Measurements from ENCODE around the gene PGAM1. TPM values are rescaled to one million over a fixed set of nuclear protein-coding genes. Genes with fewer than 3 reads are reported as not detected.
A peak's percentile ranks its signal among the peaks of the same experiment; 100 is the strongest.

The PGAM1 gene
- total and polyA plus RNA-seq, 2 experiments from 2014 or later = 204 to 254 TPM

DNA sequence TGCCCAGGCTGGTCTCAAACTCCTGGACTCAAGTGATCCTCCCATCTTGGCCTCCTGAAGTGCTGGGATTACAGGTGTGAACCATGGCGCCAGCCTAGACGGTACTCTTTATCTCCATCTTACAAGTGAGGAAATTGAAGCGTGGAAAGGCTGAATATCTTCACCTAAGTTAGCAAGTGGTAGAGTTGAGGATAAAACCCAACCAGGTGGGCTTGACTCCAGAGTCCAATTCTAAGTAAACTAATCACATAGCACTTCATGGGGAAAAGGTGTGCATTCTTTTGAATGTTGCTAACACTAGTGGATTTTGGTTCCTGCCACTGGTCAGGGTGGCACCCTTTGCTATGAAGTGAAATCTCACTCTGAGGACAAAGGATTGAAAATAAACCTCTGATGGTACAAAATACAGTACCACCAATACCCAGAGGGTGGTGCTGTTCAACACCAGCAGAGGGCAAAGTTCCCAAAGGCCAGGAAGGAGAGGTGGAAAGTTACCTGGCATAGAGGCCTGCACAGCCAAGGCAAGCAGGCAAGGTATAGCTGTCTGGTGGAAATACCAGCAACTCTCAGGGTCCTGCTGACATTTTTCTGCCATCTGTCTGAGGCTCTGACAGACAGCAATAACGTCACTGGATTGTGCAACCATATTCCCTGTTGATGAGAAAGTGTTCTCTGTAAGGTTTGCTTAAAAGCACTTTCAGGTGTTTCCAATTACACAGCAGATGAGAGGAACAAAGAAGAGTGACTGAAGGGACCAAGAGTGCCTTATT, 37.6 kb downstream of the PGAM1 start:
- no peak overlapping the region for H3K4me2 ChIP-seq
- H3K4me1 ChIP-seq (ENCODE audit: insufficient read depth) = peaks cover 7% of the 10 kb centered on the region
- WGBS (ENCODE audit: low lambda C conversion rate, missing lambda C conversion rate) = 72% methylated on average over 4 of the region's 4 CpGs
- TF ChIP-seq EZH2 (IDR thresholded peaks at IDR 0.05; ENCODE audit: borderline replicate concordance) = no peak
- TF ChIP-seq EZH2phosphoT487 (IDR thresholded peaks at IDR 0.05; ENCODE audit: low read depth, severe bottlenecking, unreplicated experiment) = no peak
- peak; percentile 87 for TF ChIP-seq CTCF (IDR thresholded peaks at IDR 0.05; ENCODE audit: poor library complexity)
- no peaks in the 10 kb centered on the region for H3K9me2 ChIP-seq (replicated peaks; ENCODE audit: insufficient read depth)
- no peaks in the 10 kb centered on the region for H3K36me3 ChIP-seq (replicated peaks; ENCODE audit: insufficient read depth, low read depth)
- H3K4me3 ChIP-seq = no peak overlapping the region
- no peaks in the 10 kb centered on the region for H3K9me3 ChIP-seq (ENCODE audit: low read depth)
- peak overlapping the region; percentile 44 for H3K27ac ChIP-seq
- no peak overlapping the region for H2AFZ ChIP-seq
- no peaks in the 10 kb centered on the region for H3K79me2 ChIP-seq
- peak; percentile 80 for DNase-seq (ENCODE audit: low spot score)
- H4K20me1 ChIP-seq (ENCODE audit: insufficient read depth, poor library complexity, severe bottlenecking) = no peaks in the 10 kb centered on the region
- no peaks in the 10 kb centered on the region for H3K27me3 ChIP-seq

GRCh38 chr10:97464226-97464625, 38.2 kb downstream of the PGAM1 start:
- H3K27ac ChIP-seq = peak overlapping the region; percentile 44
- H3K9me2 ChIP-seq (replicated peaks; ENCODE audit: insufficient read depth) = no peaks in the 10 kb centered on the region
- H3K9me3 ChIP-seq (ENCODE audit: low read depth) = no peaks in the 10 kb centered on the region
- DNase-seq (ENCODE audit: low spot score) = no peak
- no peaks in the 10 kb centered on the region for H3K27me3 ChIP-seq
- no peaks in the 10 kb centered on the region for H3K79me2 ChIP-seq
- H3K4me3 ChIP-seq = no peak overlapping the region
- WGBS (ENCODE audit: low lambda C conversion rate, missing lambda C conversion rate) = 71% methylated on average over 1 of the region's 1 CpG
- no peaks in the 10 kb centered on the region for H4K20me1 ChIP-seq (ENCODE audit: insufficient read depth, poor library complexity, severe bottlenecking)
- H3K36me3 ChIP-seq (replicated peaks; ENCODE audit: insufficient read depth, low read depth) = no peaks in the 10 kb centered on the region
- TF ChIP-seq CTCF (IDR thresholded peaks at IDR 0.05; ENCODE audit: poor library complexity) (no peak), EZH2 (IDR thresholded peaks at IDR 0.05; ENCODE audit: borderline replicate concordance) (no peak), EZH2phosphoT487 (IDR thresholded peaks at IDR 0.05; ENCODE audit: low read depth, severe bottlenecking, unreplicated experiment) (no peak)
- H2AFZ ChIP-seq = no peak overlapping the region
- H3K4me2 ChIP-seq = no peak overlapping the region
- peaks cover 7% of the 10 kb centered on the region for H3K4me1 ChIP-seq (ENCODE audit: insufficient read depth)

- H4K20me1 ChIP-seq (ENCODE audit: insufficient read depth, poor library complexity, severe bottlenecking) = no peaks in the 10 kb centered on the region
- no peaks in the 10 kb centered on the region for H3K79me2 ChIP-seq
- no peaks in the 10 kb centered on the region for H3K27me3 ChIP-seq
- H3K4me1 ChIP-seq (ENCODE audit: insufficient read depth) = peaks cover 7% of the 10 kb centered on the region
- no peaks in the 10 kb centered on the region for H3K9me2 ChIP-seq (replicated peaks; ENCODE audit: insufficient read depth)
- no peak overlapping the region for H3K4me2 ChIP-seq
- 96% methylated on average over 7 of the region's 7 CpGs for WGBS (ENCODE audit: low lambda C conversion rate, missing lambda C conversion rate)
- H3K27ac ChIP-seq = no peak overlapping the region
- H3K36me3 ChIP-seq (replicated peaks; ENCODE audit: insufficient read depth, low read depth) = no peaks in the 10 kb centered on the region
- TF ChIP-seq EZH2phosphoT487 (IDR thresholded peaks at IDR 0.05; ENCODE audit: low read depth, severe bottlenecking, unreplicated experiment) (no peak), CTCF (IDR thresholded peaks at IDR 0.05; ENCODE audit: poor library complexity) (no peak), EZH2 (IDR thresholded peaks at IDR 0.05; ENCODE audit: borderline replicate concordance) (no peak)
- H3K4me3 ChIP-seq = no peak overlapping the region
- no peak overlapping the region for H2AFZ ChIP-seq
- H3K9me3 ChIP-seq (ENCODE audit: low read depth) = no peaks in the 10 kb centered on the region
- no peak for DNase-seq (ENCODE audit: low spot score)
Measured at GRCh38 chr10:97465982-97466381, 40.0 kb downstream of the PGAM1 start.
